CD4-positive, alpha-beta T cell treated with Interleukin-17A for 4 hours (primary cell): ENCODE data around the gene LAMA3.

Experiments
- DNase-seq: peaks from one replicate; pipeline ENCODE4 v3.0.0-alpha.2; 2020; ENCODE audit warnings: mixed read lengths

The LAMA3 gene

DNA sequence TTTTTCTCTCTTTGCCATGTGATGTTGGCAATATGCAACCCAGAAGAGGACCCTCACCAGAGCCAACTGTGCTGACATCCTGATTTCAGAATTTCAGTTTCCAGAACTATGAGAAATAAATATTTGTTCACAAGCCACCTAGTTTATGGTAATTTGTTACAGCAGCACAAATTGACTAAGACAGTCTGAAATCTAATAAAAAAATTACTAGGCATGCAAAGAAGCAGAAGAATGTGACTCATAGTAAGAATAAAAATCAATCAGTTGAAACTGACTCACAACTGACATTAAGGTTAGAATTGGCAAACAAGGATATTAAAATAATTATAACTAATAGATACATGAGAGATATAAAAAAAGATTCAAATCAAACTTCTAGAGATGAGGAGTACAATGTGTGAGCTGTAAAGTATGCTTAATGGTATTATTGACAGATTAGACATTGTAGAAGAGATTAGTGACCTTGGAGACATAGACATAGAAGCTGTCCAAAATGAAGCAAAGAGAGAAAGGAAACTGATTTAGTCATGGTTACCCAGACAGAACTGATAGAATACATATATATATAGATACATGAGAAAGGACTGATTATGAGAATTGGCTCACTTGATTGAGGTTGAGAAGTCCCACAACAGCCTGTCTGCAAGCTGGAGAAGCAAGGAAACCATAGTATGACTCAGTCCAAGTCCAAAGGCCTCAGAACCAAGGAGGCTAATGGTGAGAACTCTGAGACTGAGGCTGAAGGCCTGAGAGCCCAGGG, 297.5 kb downstream of the LAMA3 start:
- no peak for DNase-seq

DNA sequence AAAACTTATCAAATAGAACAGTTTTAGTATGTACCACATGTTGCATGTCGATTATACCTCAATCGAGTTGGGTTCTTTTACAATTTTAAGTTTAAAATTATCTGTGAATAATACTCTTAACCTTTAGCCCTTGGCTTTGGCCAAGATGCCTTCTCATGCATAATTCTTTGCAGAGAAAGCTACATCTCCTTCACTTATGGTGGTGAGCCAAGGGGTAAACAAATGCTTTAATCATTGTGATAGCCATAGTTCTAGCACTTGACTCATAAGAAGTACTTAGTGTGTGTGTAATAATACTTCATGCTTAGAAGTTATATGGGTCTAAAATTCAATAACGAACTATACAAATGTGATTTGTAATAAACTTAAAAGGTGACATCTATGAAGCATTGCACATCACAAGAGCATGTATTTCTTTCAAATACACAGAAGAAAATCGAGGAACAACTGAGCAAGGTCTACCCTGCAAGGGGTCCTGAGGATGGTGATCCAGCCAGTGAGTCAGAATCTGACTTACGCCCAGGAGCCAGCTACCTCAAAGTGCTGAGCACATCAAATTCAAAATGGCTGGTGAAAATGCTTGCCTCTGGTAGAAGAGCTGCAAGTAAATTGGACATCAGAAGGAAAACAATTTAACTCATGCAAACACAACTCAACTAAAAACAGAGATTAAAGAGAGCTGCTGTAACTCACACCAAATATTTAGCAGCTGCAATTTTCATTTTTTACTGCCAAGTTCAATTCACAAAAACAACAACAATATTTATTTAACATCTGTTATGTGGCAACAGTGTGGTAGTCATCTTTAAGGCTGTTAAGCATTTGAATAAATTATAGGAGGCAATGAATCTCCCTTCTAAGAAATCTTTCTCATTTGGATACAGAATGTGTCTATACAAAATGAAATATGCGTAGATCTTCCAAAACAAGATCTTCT, 301.5 kb downstream of the LAMA3 start:
- no peak for DNase-seq

DNA sequence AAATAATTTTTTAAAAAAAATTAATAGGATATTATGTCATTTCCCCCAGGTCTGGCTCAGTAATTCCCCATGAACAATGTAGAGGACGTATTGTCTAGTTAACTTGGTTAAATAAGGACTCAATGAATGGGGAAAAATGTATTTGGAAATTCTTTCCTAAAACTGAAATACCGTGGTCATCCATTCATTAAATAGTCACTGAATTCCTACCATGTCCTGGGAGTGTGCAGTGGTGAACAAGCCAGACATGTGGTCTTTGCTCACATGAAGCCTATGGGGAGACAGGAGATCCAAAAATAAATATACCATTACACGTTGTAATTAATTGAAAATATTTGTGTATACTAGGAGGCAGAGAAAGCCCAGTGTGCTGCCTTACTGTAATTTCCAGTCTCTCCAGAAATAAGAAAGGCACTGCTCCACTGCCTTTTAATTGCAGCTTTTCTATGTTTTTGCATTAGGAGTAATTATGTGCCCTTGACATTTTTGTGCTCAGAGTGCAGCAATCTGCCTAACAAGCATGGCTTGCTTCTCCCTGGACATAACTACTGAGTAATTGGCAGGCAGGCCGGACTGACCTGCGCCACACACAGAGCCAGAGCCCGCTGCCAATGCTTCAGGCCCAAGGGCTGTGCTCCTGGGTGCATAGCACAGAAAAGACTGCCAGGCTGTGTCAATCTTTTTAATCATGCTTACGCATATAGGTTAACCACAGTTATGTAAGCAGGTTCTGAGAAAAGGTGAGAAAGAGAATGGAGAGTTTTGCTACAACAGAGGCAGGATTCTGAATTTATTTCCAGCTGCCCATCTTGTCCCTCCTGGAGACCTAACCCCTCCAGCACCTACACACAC, 303.1 kb downstream of the LAMA3 start:
- peak; percentile 61 for DNase-seq

DNA sequence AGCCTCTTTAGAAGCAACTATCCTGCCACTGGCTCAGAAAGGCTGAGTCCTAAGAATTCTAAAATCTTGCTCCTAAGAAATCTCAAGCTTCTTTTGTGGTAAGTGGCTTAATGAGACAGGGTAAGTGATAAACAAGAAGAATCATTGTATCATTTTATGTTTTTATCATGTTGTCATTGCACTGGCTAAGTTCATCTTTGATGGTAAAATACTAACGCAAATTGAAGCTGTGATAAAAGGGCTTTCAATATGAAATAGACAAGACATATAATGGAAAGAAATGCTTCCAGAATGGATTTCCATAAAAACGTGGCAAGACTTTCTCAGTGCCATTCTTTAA, 303.7 kb downstream of the LAMA3 start:
- no peak for DNase-seq

DNA sequence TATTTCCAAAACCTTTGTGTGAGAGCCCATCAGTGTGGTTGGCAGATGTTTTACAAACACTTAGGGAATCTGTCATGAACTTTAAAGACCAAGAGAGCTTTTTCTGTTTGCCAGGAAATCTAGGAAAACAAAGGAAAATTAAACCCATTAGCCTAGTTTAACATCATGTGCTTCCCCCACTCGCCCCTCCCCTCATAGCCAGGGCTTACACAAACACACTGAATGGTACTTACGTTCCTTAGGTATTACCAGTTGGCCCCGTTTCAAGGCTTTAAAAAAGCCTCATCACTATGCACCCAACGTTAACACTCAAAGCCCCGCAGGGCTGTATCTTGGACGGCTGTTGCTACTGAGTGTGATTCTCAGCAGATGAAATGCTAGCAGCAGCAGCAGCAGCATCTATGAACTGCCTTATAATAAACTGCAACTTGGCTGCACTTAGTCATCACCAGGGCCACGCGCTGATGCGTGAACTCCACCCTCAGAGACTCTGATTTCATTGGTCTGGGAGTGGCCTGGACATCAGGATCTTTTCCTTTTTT, 305.2 kb downstream of the LAMA3 start:
- DNase-seq, result peak; percentile 56

DNA sequence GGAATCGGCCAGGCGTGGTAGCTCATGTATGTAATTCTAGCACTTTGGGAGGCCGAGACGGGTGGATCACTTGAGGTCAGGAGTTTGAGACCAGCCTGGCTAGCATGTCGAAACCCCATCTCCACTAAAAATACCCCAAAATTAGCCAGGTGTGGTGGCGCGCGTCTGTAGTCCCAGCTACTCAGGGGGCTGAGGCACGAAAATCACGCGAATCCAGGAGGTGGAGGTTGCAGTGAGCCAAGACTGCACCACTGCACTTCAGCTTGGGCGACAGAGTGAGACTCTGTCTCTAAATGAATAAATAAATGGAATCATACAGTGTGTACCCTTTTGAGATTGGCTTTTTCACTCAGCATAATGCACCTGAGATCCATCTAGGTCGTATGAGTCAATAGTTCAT, 305.9 kb downstream of the LAMA3 start:
- DNase-seq, result no peak

DNA sequence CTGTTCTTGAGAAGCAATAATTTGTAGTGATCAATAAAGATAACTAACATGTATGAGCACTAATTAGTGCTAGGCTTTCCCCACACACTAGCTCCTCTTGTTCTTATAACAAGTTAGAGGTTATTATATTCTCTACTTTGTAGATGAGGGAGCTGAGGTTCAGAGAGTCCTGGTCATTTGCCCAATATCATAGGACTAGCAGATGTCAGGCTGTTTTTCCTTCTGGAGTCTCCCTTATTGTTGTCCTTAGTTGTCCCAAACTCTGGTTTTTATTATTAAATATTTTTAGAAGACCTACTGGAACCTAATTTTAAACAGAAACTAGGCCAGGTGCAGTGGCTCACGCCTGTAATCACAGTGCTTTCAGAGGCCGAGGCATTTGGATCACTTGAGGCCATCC, 308.8 kb downstream of the LAMA3 start:
- no peak for DNase-seq

DNA sequence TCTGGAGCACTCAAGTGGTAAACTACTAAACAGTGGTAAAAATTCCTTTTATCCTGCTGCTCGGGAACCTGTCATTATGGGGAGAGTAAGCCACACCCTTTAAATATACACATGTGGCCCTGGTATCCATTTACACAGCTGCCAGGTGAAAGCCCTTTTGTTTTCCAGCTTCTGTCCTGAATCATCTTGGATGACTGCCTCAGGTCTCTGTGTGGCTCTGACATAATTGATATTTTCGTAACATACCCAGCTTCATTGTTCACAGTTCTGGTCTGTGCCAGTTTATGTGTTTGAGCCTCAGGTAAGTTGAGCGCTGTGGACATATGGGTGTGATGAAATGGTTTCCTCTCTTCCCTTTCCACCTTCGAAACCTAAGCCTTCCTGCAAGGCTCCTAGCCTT, 309.6 kb downstream of the LAMA3 start:
- no peak for DNase-seq

DNA sequence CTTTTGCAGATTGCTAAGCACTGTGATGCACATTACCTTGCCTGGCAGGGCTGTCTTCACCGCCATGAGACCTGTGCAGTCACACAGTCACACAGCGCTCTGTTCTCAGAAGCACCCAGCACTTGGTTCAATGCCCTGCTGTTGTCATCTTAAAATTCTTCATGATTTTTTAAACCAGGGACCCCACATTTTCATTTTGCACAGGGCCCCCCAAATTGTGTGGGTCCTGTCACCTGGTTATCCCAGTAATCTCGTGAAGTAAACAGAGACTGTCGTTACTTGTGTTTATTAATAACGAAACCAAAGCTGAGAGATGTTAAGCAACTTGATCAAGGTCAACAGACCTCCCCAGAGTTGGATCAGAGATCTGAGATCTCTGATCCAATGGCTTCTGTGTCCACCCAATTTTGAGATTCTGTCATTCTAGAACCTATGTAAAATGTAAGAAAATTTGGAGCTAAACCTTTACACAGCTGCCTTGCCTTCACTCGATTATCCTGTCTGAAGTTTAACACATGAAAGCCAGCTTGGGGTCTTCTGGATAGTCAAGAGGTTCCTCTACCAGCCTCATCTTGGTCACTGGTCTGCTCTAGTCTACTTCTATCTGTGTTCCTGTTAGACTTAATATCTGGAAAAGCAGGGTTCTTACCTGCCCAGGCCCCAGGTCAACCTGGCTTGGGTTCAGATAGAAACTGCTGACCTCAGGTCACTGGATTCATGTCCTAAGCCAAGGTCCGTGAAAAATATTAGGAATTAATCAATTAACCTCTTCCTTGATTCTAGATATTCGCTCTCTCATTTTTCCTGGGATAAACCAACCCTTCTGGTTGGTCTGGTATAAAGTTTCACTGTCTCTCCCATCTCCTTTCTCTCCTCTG, 311.6 kb downstream of the LAMA3 start:
- DNase-seq, result peak; percentile 39

DNA sequence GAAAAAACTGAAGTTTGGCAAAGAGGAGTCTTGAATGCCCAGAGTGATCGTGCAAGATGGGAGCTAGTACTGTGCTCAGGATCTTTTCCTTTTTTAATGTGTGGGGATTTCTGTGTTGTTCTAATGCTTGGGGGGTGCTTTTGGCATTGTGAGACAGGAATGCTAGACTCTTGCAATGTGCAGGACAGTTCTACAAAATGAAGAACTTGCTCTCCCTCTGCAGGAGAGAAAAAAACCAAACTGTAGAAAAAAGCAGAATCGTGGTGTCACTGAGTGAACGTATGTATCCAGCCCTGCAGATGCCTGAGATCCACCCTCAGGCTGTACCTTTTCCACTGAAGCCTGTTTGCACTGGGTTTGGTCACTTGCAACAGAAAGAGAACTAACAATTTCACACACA, 313.2 kb downstream of the LAMA3 start:
- no peak for DNase-seq

DNA sequence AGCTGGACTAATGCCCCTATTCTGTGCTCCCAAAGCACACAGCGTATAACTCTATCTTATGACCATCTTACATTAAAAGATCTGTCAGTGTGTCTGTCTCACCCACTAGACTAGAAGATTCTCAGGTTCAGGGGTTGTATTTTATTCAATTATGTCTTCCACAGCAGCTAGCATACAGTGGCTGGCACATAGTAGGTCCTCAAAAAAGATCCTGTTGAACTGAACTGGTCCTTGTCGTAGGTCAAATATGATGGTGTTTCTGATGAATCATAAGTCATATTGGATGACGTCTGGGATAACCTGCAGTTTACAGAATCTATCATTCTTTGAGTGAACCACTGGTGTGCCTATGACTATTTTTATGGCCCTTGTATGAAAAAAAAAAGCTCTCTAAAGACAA, 314.0 kb downstream of the LAMA3 start:
- no peak for DNase-seq

DNA sequence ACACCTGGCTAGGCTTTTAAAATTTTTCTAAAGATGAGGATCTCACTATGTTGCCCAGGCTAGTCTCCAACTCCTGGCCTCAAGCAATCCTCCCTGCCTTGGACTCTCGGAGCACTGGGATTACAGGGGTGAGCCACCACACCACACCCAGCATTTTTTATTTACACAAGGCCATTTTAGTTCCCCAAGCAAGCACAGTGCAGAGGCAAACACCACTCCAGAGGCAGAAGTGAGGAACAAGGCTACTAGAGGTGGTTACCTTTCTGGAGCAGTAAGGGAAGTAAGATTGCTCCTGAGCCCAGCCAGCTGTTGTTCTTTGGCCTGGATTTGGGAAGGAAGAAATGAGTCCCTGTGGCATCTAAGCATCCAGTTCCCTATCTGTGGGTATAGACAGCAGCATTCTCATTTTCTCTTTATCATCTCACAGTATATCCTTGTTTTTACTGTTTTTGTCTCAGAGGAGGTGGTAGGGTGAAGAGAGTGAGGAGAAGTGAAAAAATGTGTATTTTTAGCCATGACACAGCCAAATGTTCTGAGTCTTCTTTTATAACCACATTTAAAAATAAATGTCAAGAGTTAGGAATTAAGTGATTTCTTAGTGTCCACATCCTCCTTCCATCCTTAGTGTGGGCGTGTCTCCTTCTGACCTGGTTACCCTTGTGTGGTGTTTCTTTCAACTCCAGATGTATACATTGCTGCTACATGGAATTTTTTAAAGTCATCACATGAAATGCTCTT, 314.8 kb downstream of the LAMA3 start:
- DNase-seq, result no peak
